Central memory CD8-positive, alpha-beta T cell (primary cell): ENCODE results near the gene GPC5.
"Not testable (repeated sequence)": the region's sequence is repeated elsewhere in the genome, so short reads cannot be mapped to it uniquely, and the experiment has no call there.

Experiments used
- ATAC-seq: fragments of 150-1000 bp; cut with Tn5 transposase; replicated peaks from 2 replicates; pipeline ENCODE4 v1.10.0; 2022; ENCODE audit warnings: mild to moderate bottlenecking, moderate FRiP score, moderate number of reproducible peaks; ENCODE audit not compliant: poor library complexity, severe bottlenecking; ENCODE audit errors: extremely low read depth
- DNase-seq, 2 donors: peaks; one replicate each; pipeline ENCODE4 v3.0.0; 2021; ENCODE audit warnings: low spot score in 2 of 2
- H3K27ac Mint-ChIP-seq: one replicate; pipeline ENCODE4 v1.8.0; 2022; ENCODE audit warnings: low read depth, mild to moderate bottlenecking, moderate library complexity, mixed read lengths
- H3K27me3 Mint-ChIP-seq: one replicate; pipeline ENCODE4 v1.8.0; 2022; ENCODE audit warnings: mixed read lengths
- H3K36me3 Mint-ChIP-seq: one replicate; pipeline ENCODE4 v1.8.0; 2022; ENCODE audit warnings: mild to moderate bottlenecking, moderate library complexity, mixed read lengths; ENCODE audit not compliant: insufficient read depth
- H3K4me1 Mint-ChIP-seq: one replicate; pipeline ENCODE4 v1.8.0; 2022; ENCODE audit warnings: mixed read lengths
- H3K4me3 Mint-ChIP-seq: one replicate; pipeline ENCODE4 v1.8.0; 2022; ENCODE audit warnings: mild to moderate bottlenecking, moderate library complexity, mixed read lengths
- H3K9me3 Mint-ChIP-seq: one replicate; pipeline ENCODE4 v1.8.0; 2022; ENCODE audit warnings: mixed read lengths

GPC5 gene

DNA sequence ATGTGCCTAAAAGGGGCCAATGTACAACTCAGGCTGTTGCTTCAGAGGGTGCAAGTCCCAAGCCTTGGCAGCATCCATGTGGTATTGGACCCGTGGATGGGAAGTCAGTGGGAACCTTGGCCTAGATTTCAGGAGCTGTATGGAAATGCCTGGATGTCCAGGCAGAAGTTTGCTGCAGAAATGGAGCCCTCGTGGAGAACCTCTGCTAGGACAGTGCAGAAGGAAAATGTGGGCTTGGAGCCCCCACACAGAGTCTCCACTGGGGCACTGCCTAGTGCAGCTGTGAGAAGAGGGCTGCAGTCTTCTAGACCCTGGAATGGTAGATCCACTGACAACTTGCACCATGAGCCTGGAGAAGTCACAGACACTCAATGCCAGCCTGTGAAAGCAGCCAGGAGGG is 28.5 kb downstream of the GPC5 start:
- H3K4me1 Mint-ChIP-seq: no peaks in the 10 kb centered on the region
- ATAC-seq (no peak), DNase-seq (no peak)
- no peak overlapping the region for H3K4me3 Mint-ChIP-seq
- peaks cover 41% of the 10 kb centered on the region for H3K27me3 Mint-ChIP-seq
- H3K9me3 Mint-ChIP-seq: peaks cover 12% of the 10 kb centered on the region
- H3K27ac Mint-ChIP-seq: no peak overlapping the region
- no peaks in the 10 kb centered on the region for H3K36me3 Mint-ChIP-seq

DNA sequence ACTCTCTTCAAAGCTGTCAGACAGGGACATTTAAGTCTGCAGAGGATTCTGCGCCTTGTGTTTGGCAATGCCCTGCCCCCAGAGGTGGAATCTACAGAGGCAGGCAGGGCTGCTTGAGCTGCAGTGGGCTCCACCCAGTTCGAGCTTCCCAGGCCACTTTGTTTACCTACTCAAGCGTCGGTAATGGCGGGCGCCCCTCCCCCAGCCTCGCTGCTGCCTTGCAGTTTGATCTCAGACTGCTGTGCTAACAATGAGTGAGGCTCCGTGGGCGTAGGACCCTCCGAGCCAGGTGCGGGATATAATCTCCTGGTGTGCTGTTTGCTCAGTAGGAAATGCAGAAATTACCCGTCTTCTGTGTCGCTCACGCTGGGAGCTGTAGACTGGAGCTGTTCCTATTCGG is 40.3 kb downstream of the GPC5 start:
- not testable (repeated sequence) for H3K4me3 Mint-ChIP-seq, H3K4me1 Mint-ChIP-seq

DNA sequence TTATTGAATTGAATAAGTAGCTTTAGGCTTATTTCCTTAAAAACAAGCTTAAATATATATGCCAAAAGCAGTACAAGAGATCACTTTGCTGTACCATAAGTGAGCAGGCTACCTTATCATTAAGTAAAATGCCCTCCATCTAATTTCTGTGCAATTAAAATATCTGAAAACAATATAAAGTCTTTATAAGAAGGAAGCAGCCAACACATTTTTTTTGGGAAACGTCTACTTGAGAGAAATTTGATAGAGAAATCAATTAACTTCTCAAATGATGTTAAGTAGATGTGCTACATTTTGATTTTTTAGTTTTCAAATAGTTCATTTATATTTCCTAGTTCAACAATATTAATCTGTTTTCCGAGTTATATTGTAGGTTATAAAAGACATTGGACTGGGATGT is 52.5 kb downstream of the GPC5 start:
- H3K4me3 Mint-ChIP-seq: no peak overlapping the region
- H3K9me3 Mint-ChIP-seq: no peaks in the 10 kb centered on the region
- peaks cover 2% of the 10 kb centered on the region for H3K36me3 Mint-ChIP-seq
- ATAC-seq (no peak), DNase-seq (no peak)
- H3K27me3 Mint-ChIP-seq: peaks cover under 1% of the 10 kb centered on the region
- H3K27ac Mint-ChIP-seq: no peak overlapping the region
- H3K4me1 Mint-ChIP-seq: no peaks in the 10 kb centered on the region

More for the DNA sequence above, 40.3 kb downstream of the GPC5 start:
- not testable (repeated sequence) for H3K27ac Mint-ChIP-seq, H3K36me3 Mint-ChIP-seq, H3K9me3 Mint-ChIP-seq, ATAC-seq, DNase-seq
- H3K27me3 Mint-ChIP-seq: peaks cover 16% of the 10 kb centered on the region

GRCh38 chr13:91454666-91455065 is 56.2 kb downstream of the GPC5 start:
- Mint-ChIP-seq H3K4me3 (no peak overlapping the region), H3K27me3 (peaks cover 15% of the 10 kb centered on the region)
- ATAC-seq: no peak

GRCh38 chr13:91456837-91457236 is 58.4 kb downstream of the GPC5 start:
- Mint-ChIP-seq H3K36me3 (peaks cover 2% of the 10 kb centered on the region), H3K9me3 (no peaks in the 10 kb centered on the region), H3K4me1 (no peaks in the 10 kb centered on the region), H3K27me3 (peaks cover 15% of the 10 kb centered on the region), H3K27ac (no peak overlapping the region), H3K4me3 (no peak overlapping the region)
- DNase-seq: no peak
- no peak for ATAC-seq

More at GRCh38 chr13:91454666-91455065, 56.2 kb downstream of the GPC5 start:
- no peak for DNase-seq
- Mint-ChIP-seq H3K36me3 (peaks cover 2% of the 10 kb centered on the region), H3K27ac (no peak overlapping the region), H3K9me3 (no peaks in the 10 kb centered on the region), H3K4me1 (no peaks in the 10 kb centered on the region)

GRCh38 chr13:91459485-91459884 is 61.1 kb downstream of the GPC5 start:
- Mint-ChIP-seq H3K9me3 (no peaks in the 10 kb centered on the region), H3K27me3 (peaks cover 15% of the 10 kb centered on the region), H3K27ac (no peak overlapping the region), H3K4me1 (no peaks in the 10 kb centered on the region), H3K36me3 (no peaks in the 10 kb centered on the region), H3K4me3 (no peak overlapping the region)
- ATAC-seq (no peak), DNase-seq (no peak)

DNA sequence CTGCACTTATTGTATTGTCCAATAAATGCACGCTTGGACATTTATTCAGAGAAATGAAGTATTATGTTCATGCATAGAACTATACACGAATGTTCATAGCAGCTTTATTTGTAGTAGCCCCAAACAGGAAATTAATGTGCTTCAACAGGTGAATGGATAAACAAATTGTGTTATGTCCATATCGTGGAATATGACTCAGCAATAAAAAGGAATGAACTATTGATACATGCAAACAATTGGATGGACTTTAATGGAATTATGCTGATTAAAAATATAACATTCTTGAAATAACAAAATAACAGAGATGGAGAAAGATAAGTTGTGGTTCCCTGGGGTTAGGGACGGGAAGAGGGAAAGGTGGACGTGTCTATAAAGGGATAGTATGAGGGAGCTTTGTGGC is 65.9 kb downstream of the GPC5 start:
- H3K9me3 Mint-ChIP-seq: no peaks in the 10 kb centered on the region
- ATAC-seq (no peak), DNase-seq (no peak)
- no peaks in the 10 kb centered on the region for H3K27me3 Mint-ChIP-seq
- H3K36me3 Mint-ChIP-seq: no peaks in the 10 kb centered on the region
- H3K27ac Mint-ChIP-seq: no peak overlapping the region
- no peak overlapping the region for H3K4me3 Mint-ChIP-seq
- no peaks in the 10 kb centered on the region for H3K4me1 Mint-ChIP-seq

GRCh38 chr13:91467236-91467635 is 68.8 kb downstream of the GPC5 start:
- Mint-ChIP-seq H3K36me3 (no peaks in the 10 kb centered on the region), H3K27me3 (no peaks in the 10 kb centered on the region), H3K27ac (no peak overlapping the region), H3K4me3 (no peak overlapping the region), H3K9me3 (no peaks in the 10 kb centered on the region), H3K4me1 (no peaks in the 10 kb centered on the region)
- DNase-seq: no peak
- no peak for ATAC-seq

- Mint-ChIP-seq H3K9me3 (no peaks in the 10 kb centered on the region), H3K36me3 (peaks cover 3% of the 10 kb centered on the region), H3K4me1 (no peaks in the 10 kb centered on the region), H3K27me3 (no peaks in the 10 kb centered on the region), H3K4me3 (no peak overlapping the region), H3K27ac (no peak overlapping the region)
- DNase-seq (no peak), ATAC-seq (no peak)
Observed at GRCh38 chr13:91468301-91468700, 69.9 kb downstream of the GPC5 start.

- Mint-ChIP-seq H3K9me3 (no peaks in the 10 kb centered on the region), H3K27ac (no peak overlapping the region), H3K4me3 (no peak overlapping the region), H3K4me1 (no peaks in the 10 kb centered on the region), H3K36me3 (peaks cover 3% of the 10 kb centered on the region), H3K27me3 (no peaks in the 10 kb centered on the region)
- DNase-seq (no peak), ATAC-seq (no peak)
Observed at GRCh38 chr13:91470084-91470621, 71.7 kb downstream of the GPC5 start.

DNA sequence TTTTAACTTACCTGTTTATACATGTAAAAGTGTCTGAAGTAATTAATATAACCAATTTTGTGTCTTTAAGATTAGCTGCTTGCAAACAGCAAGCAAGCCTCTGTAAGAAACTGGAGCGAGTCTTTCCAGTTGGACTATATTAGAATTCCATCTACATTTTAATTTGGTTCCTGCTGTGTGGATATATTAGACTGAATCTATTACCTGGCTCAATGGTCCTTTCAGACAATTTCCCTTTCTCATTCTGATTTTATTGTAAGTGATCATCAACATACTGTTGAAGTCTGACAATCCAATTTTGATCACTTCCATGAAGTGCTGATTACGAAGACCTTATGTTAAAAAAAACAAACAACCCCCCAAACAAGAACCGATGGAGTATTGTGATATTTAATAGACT is 72.3 kb downstream of the GPC5 start:
- Mint-ChIP-seq H3K9me3 (no peaks in the 10 kb centered on the region), H3K4me1 (no peaks in the 10 kb centered on the region), H3K4me3 (no peak overlapping the region), H3K36me3 (peaks cover 3% of the 10 kb centered on the region), H3K27me3 (no peaks in the 10 kb centered on the region), H3K27ac (no peak overlapping the region)
- DNase-seq (no peak), ATAC-seq (no peak)

DNA sequence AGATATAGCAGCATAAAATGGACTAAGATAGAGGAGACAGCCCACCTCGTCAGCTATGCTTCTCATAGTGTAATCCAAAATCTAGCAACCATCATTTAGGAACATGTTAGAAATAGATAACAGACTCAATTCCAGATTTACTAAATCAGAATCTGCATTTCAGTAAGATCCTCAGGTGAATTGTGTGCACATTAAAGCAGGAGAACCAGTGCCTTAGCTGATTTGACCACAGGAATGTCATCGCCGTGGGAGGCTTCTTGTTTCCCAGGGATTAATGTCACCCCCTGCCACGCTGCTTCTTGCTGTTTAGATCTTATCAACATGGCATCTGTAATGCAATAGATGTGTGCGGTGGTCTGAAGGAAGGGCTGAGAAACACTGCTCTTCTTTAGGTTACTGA is 84.0 kb downstream of the GPC5 start:
- H3K9me3 Mint-ChIP-seq: no peaks in the 10 kb centered on the region
- no peak overlapping the region for H3K4me3 Mint-ChIP-seq
- H3K4me1 Mint-ChIP-seq: no peaks in the 10 kb centered on the region
- ATAC-seq (no peak), DNase-seq (no peak)
- H3K27ac Mint-ChIP-seq: no peak overlapping the region
- H3K36me3 Mint-ChIP-seq: no peaks in the 10 kb centered on the region
- H3K27me3 Mint-ChIP-seq: no peaks in the 10 kb centered on the region

GRCh38 chr13:91491980-91492379 is 93.6 kb downstream of the GPC5 start:
- Mint-ChIP-seq H3K4me1 (no peaks in the 10 kb centered on the region), H3K27ac (no peak overlapping the region), H3K36me3 (no peaks in the 10 kb centered on the region), H3K27me3 (no peaks in the 10 kb centered on the region), H3K9me3 (peaks cover 13% of the 10 kb centered on the region), H3K4me3 (no peak overlapping the region)
- no peak for ATAC-seq
- DNase-seq: no peak

GRCh38 chr13:91493442-91493841 is 95.0 kb downstream of the GPC5 start:
- ATAC-seq (no peak), DNase-seq (no peak)
- Mint-ChIP-seq H3K4me1 (no peaks in the 10 kb centered on the region), H3K27ac (no peak overlapping the region), H3K4me3 (no peak overlapping the region), H3K27me3 (no peaks in the 10 kb centered on the region), H3K9me3 (peaks cover 13% of the 10 kb centered on the region), H3K36me3 (no peaks in the 10 kb centered on the region)
